WTC11 (cell line): ENCODE results near the gene DCLK1. TPM values are rescaled to one million over a fixed set of nuclear protein-coding genes. Genes with fewer than 3 reads are reported as not detected.
A peak's percentile ranks its signal among the peaks of the same experiment; 100 is the strongest.

Source experiments
- ATAC-seq: fragments of 200-7000 bp; cut with Tn5 transposase; 2 replicates; pipeline ENCODE4 v1.10.0; 2021; ENCODE audit warnings: mild to moderate bottlenecking, moderate library complexity
- CTCF ChIA-PET: fragments of 300-600 bp; sonication (Branson Sonifier 250); formaldehyde crosslinking; loops from one replicate; lab custom pipeline; 2021; ENCODE audit warnings: antibody characterized with exemption; lab: Charles Lee
- POLR2A ChIA-PET: fragments of 350-600 bp; sonication (Branson Sonifier 250); formaldehyde crosslinking; loops from one replicate; lab custom pipeline; 2021; ENCODE audit warnings: antibody characterized with exemption; lab: Charles Lee
- DNase-seq: peaks from one replicate; pipeline ENCODE4 v3.0.0; 2021; ENCODE audit warnings: low spot score
- H3K27ac Mint-ChIP-seq: 2 replicates; pipeline ENCODE4 v1.8.0; 2021; ENCODE audit warnings: mixed read lengths
- H3K27me3 Mint-ChIP-seq: 2 replicates; pipeline ENCODE4 v1.8.0; 2021; ENCODE audit warnings: low read depth, mild to moderate bottlenecking, moderate library complexity, mixed read lengths
- H3K36me3 Mint-ChIP-seq: 2 replicates; pipeline ENCODE4 v1.8.0; 2021; ENCODE audit warnings: mixed read lengths
- H3K4me1 Mint-ChIP-seq: 2 replicates; pipeline ENCODE4 v1.8.0; 2022; ENCODE audit warnings: mixed read lengths
- H3K4me3 Mint-ChIP-seq: 2 replicates; pipeline ENCODE4 v1.8.0; 2021; ENCODE audit warnings: mild to moderate bottlenecking, moderate library complexity, mixed read lengths
- H3K9me3 Mint-ChIP-seq: 2 replicates; pipeline ENCODE4 v1.8.0; 2021; ENCODE audit warnings: mixed read lengths
- ATF3 ChIP-seq: sonication (generic); formaldehyde crosslinking; conservative IDR thresholded peaks from 2 replicates; pipeline ENCODE4 v1.8.1; 2022; ENCODE audit warnings: mild to moderate bottlenecking, missing genetic modification reagents
- CBFB ChIP-seq: sonication (generic); formaldehyde crosslinking; IDR thresholded peaks from 2 replicates; pipeline ENCODE4 v1.8.1; 2022; ENCODE audit warnings: mild to moderate bottlenecking, low read depth, missing genetic modification reagents
- FOXJ3 ChIP-seq: sonication (generic); formaldehyde crosslinking; IDR thresholded peaks from 2 replicates; pipeline ENCODE4 v1.9.0; 2021; ENCODE audit warnings: missing genetic modification reagents, mild to moderate bottlenecking, borderline replicate concordance
- FOXK1 ChIP-seq: sonication (generic); formaldehyde crosslinking; IDR thresholded peaks from 2 replicates; pipeline ENCODE4 v1.8.0; 2022; ENCODE audit warnings: mild to moderate bottlenecking, moderate library complexity, missing genetic modification reagents
- GTF2I ChIP-seq: fragments of 250-450 bp; sonication (Bioruptor Pico); conservative IDR thresholded peaks from 2 replicates; pipeline ENCODE4 v1.4.0; 2021; ENCODE audit warnings: mild to moderate bottlenecking
- NFE2L1 ChIP-seq: sonication (generic); formaldehyde crosslinking; IDR thresholded peaks from 2 replicates; pipeline ENCODE4 v1.8.1; 2023; ENCODE audit warnings: missing genetic modification reagents
- SMAD3 ChIP-seq: sonication (generic); formaldehyde crosslinking; IDR thresholded peaks from 2 replicates; pipeline ENCODE4 v1.8.0; 2022; ENCODE audit warnings: missing genetic modification reagents, mild to moderate bottlenecking, borderline replicate concordance
- TCF7 ChIP-seq: sonication (generic); formaldehyde crosslinking; IDR thresholded peaks from 2 replicates; pipeline ENCODE4 v1.8.0; 2022; ENCODE audit warnings: mild to moderate bottlenecking, low read depth, missing genetic modification reagents, moderate library complexity
- TP53 ChIP-seq: sonication (generic); formaldehyde crosslinking; IDR thresholded peaks from 2 replicates; pipeline ENCODE4 v1.8.1; 2023; ENCODE audit warnings: mild to moderate bottlenecking, missing genetic modification reagents
- ZMAT4 ChIP-seq: fragments of 250-450 bp; sonication (Bioruptor Pico); IDR thresholded peaks from 2 replicates; pipeline ENCODE4 v1.9.0; 2021; ENCODE audit warnings: mild to moderate bottlenecking
- ZNF121 ChIP-seq: sonication (generic); formaldehyde crosslinking; IDR thresholded peaks from 2 replicates; pipeline ENCODE4 v1.8.0; 2023; ENCODE audit warnings: missing genetic modification reagents
- ZNF138 ChIP-seq: sonication (generic); formaldehyde crosslinking; conservative IDR thresholded peaks from 2 replicates; pipeline ENCODE4 v1.8.1; 2022; ENCODE audit warnings: mild to moderate bottlenecking, moderate library complexity, missing genetic modification reagents
- ZNF232 ChIP-seq: sonication (generic); formaldehyde crosslinking; IDR thresholded peaks from 2 replicates; pipeline ENCODE4 v1.8.0; 2022; ENCODE audit warnings: mild to moderate bottlenecking, missing genetic modification reagents
- ZNF317 ChIP-seq: sonication (generic); formaldehyde crosslinking; IDR thresholded peaks from 2 replicates; pipeline ENCODE4 v1.8.1; 2023; ENCODE audit warnings: low read depth, mild to moderate bottlenecking, moderate library complexity, missing genetic modification reagents, borderline replicate concordance
- total RNA-seq: library from RNA; stranded (reverse); gene quantifications from 3 replicates; pipeline ENCODE4 v1.2.3, GENCODE V29; 2021
- TF ChIP-seq, protein P1 (sequence below): fragments of 250-450 bp; sonication (Bioruptor Pico); IDR thresholded peaks from 2 replicates; pipeline ENCODE4 v1.9.0; 2021; ENCODE audit warnings: mild to moderate bottlenecking, borderline replicate concordance
- TF ChIP-seq, protein P2 (sequence below): fragments of 250-450 bp; sonication (Bioruptor Pico); IDR thresholded peaks from 2 replicates; pipeline ENCODE4 v1.9.0; 2021; ENCODE audit warnings: moderate library complexity, mild to moderate bottlenecking, inconsistent platforms, borderline replicate concordance
- TF ChIP-seq, protein P3 (sequence below): sonication (generic); formaldehyde crosslinking; conservative IDR thresholded peaks from 2 replicates; pipeline ENCODE4 v1.8.1; 2023; ENCODE audit warnings: mild to moderate bottlenecking, low read depth, missing genetic modification reagents, moderate library complexity
- TF ChIP-seq, protein P4 (sequence below): sonication (generic); formaldehyde crosslinking; IDR thresholded peaks from 2 replicates; pipeline ENCODE4 v1.8.1; 2022; ENCODE audit warnings: mild to moderate bottlenecking, missing genetic modification reagents, moderate library complexity, borderline replicate concordance

DCLK1 gene
- total RNA-seq, 1 experiment from 2014 or later: 18.5 TPM

GRCh38 chr13:35947315-35947714 lies 183.9 kb downstream of the DCLK1 start:
- Mint-ChIP-seq H3K27me3 (no peaks in the 10 kb centered on the region; the same call in 1 of the 2 replicates), H3K4me1 (peaks cover 22% of the 10 kb centered on the region), H3K4me3 (no peak overlapping the region), H3K9me3 (peaks cover 18% of the 10 kb centered on the region), H3K36me3 (peaks cover 16% of the 10 kb centered on the region), H3K27ac (peak overlapping the region; percentile 56)
- ChIA-PET POLR2A (interaction anchor here (0.5 kb wide), 1 partner anchor 53 kb away, joined by 3 read pairs; no protein-coding TSS in a partner anchor), CTCF (interaction anchor here (2.1 kb wide), 1 partner anchor 129 kb away, joined by 5 read pairs; no protein-coding TSS in a partner anchor)
- TF ChIP-seq ZMAT4 (CRISPR knock-in tag) (no peak), SMAD3 (CRISPR knock-in tag) (no peak)
- DNase-seq: no peak
- peak; percentile 52; the same call in 1 of the 2 replicates for ATAC-seq

DNA sequence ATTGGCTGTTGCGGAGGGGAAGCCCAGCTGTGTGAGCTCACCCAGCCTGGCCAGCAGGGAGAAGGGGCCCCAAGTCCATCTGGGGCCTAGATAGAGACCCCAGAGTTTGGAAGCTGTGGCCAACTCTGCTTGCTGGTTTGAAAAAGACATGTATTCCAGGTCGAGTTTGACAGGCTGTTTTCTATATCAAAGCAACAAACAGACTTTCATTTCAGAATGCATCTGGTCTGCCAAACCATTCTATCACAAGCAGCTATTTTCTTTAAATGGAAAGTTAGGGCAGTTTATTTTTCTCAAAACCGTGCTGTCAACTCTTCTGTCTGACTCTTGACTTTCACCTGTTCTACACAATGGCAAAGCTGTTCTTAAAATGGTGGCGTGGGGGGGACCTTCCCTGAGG lies 185.8 kb downstream of the DCLK1 start:
- no peak for DNase-seq
- TF ChIP-seq GTF2I (CRISPR knock-in tag) (no peak), TCF7 (CRISPR knock-in tag) (no peak), ATF3 (no peak), ZNF232 (CRISPR knock-in tag) (no peak), NFE2L1 (CRISPR knock-in tag) (no peak), FOXJ3 (no peak), ZNF317 (CRISPR knock-in tag) (no peak), SMAD3 (CRISPR knock-in tag) (no peak), ZNF138 (no peak), FOXK1 (no peak), CBFB (CRISPR knock-in tag) (no peak), TP53 (no peak), ZNF121 (CRISPR knock-in tag) (no peak)
- TF ChIP-seq, protein P1, sequence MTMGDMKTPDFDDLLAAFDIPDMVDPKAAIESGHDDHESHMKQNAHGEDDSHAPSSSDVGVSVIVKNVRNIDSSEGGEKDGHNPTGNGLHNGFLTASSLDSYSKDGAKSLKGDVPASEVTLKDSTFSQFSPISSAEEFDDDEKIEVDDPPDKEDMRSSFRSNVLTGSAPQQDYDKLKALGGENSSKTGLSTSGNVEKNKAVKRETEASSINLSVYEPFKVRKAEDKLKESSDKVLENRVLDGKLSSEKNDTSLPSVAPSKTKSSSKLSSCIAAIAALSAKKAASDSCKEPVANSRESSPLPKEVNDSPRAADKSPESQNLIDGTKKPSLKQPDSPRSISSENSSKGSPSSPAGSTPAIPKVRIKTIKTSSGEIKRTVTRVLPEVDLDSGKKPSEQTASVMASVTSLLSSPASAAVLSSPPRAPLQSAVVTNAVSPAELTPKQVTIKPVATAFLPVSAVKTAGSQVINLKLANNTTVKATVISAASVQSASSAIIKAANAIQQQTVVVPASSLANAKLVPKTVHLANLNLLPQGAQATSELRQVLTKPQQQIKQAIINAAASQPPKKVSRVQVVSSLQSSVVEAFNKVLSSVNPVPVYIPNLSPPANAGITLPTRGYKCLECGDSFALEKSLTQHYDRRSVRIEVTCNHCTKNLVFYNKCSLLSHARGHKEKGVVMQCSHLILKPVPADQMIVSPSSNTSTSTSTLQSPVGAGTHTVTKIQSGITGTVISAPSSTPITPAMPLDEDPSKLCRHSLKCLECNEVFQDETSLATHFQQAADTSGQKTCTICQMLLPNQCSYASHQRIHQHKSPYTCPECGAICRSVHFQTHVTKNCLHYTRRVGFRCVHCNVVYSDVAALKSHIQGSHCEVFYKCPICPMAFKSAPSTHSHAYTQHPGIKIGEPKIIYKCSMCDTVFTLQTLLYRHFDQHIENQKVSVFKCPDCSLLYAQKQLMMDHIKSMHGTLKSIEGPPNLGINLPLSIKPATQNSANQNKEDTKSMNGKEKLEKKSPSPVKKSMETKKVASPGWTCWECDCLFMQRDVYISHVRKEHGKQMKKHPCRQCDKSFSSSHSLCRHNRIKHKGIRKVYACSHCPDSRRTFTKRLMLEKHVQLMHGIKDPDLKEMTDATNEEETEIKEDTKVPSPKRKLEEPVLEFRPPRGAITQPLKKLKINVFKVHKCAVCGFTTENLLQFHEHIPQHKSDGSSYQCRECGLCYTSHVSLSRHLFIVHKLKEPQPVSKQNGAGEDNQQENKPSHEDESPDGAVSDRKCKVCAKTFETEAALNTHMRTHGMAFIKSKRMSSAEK (CRISPR knock-in tag): no peak
- TF ChIP-seq, protein P2, sequence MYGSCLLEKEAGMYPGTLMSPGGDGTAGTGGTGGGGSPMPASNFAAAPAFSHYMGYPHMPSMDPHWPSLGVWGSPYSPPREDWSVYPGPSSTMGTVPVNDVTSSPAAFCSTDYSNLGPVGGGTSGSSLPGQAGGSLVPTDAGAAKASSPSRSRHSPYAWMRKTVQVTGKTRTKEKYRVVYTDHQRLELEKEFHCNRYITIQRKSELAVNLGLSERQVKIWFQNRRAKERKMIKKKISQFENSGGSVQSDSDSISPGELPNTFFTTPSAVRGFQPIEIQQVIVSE: no peak
- TF ChIP-seq, protein P3, sequence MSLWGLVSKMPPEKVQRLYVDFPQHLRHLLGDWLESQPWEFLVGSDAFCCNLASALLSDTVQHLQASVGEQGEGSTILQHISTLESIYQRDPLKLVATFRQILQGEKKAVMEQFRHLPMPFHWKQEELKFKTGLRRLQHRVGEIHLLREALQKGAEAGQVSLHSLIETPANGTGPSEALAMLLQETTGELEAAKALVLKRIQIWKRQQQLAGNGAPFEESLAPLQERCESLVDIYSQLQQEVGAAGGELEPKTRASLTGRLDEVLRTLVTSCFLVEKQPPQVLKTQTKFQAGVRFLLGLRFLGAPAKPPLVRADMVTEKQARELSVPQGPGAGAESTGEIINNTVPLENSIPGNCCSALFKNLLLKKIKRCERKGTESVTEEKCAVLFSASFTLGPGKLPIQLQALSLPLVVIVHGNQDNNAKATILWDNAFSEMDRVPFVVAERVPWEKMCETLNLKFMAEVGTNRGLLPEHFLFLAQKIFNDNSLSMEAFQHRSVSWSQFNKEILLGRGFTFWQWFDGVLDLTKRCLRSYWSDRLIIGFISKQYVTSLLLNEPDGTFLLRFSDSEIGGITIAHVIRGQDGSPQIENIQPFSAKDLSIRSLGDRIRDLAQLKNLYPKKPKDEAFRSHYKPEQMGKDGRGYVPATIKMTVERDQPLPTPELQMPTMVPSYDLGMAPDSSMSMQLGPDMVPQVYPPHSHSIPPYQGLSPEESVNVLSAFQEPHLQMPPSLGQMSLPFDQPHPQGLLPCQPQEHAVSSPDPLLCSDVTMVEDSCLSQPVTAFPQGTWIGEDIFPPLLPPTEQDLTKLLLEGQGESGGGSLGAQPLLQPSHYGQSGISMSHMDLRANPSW: no peak
- TF ChIP-seq, protein P4, sequence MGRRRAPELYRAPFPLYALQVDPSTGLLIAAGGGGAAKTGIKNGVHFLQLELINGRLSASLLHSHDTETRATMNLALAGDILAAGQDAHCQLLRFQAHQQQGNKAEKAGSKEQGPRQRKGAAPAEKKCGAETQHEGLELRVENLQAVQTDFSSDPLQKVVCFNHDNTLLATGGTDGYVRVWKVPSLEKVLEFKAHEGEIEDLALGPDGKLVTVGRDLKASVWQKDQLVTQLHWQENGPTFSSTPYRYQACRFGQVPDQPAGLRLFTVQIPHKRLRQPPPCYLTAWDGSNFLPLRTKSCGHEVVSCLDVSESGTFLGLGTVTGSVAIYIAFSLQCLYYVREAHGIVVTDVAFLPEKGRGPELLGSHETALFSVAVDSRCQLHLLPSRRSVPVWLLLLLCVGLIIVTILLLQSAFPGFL (CRISPR knock-in tag): no peak
- Mint-ChIP-seq H3K27ac (no peak overlapping the region), H3K4me1 (peaks cover 22% of the 10 kb centered on the region), H3K27me3 (no peaks in the 10 kb centered on the region; the same call in 1 of the 2 replicates), H3K36me3 (peaks cover 16% of the 10 kb centered on the region), H3K4me3 (no peak overlapping the region), H3K9me3 (peaks cover 18% of the 10 kb centered on the region)
- ChIA-PET POLR2A (no interaction called here), CTCF (no interaction called here)
- ATAC-seq: no peak
